PFSK-1 (cell line): ENCODE measurements around the gene JHY.

Experiments
- FOXP2 ChIP-seq: optimal IDR thresholded peaks from 2 replicates; pipeline ENCODE3; 2011; ENCODE audit warnings: borderline replicate concordance, control low read depth, inconsistent platforms; ENCODE audit not compliant: insufficient read depth; ENCODE audit errors: extremely low read length, extremely low read depth
- POLR2AphosphoS5 ChIP-seq: IDR thresholded peaks from 2 replicates; pipeline ENCODE4 v1.6.1; 2012; ENCODE audit warnings: low read depth, mild to moderate bottlenecking, control low read depth, low read length, moderate library complexity
- SIN3A ChIP-seq: IDR thresholded peaks from 2 replicates; pipeline ENCODE4 v1.6.1; 2012; ENCODE audit warnings: mild to moderate bottlenecking, low read length, moderate library complexity, borderline replicate concordance; ENCODE audit not compliant: insufficient read depth
- TAF1 ChIP-seq: IDR thresholded peaks from 2 replicates; pipeline ENCODE4 v1.6.1; 2012; ENCODE audit warnings: low read length, control low read depth, borderline replicate concordance; ENCODE audit not compliant: insufficient read depth
- TF ChIP-seq, protein P1 (sequence below), 2 experiments: IDR thresholded peaks; 2 replicates each; pipeline versions ENCODE4 v1.6.1 to v1.8.0; 2011 to 2012; ENCODE audit warnings: low read depth in 2 of 2, low read length in 2 of 2, control low read depth in 1 of 2, inconsistent platforms in 1 of 2, mild to moderate bottlenecking in 1 of 2, moderate library complexity in 1 of 2; ENCODE audit not compliant: insufficient read depth in 1 of 2

- TF ChIP-seq TAF1 = no peak
- no peak for TF ChIP-seq POLR2AphosphoS5
- TF ChIP-seq, protein P1, sequence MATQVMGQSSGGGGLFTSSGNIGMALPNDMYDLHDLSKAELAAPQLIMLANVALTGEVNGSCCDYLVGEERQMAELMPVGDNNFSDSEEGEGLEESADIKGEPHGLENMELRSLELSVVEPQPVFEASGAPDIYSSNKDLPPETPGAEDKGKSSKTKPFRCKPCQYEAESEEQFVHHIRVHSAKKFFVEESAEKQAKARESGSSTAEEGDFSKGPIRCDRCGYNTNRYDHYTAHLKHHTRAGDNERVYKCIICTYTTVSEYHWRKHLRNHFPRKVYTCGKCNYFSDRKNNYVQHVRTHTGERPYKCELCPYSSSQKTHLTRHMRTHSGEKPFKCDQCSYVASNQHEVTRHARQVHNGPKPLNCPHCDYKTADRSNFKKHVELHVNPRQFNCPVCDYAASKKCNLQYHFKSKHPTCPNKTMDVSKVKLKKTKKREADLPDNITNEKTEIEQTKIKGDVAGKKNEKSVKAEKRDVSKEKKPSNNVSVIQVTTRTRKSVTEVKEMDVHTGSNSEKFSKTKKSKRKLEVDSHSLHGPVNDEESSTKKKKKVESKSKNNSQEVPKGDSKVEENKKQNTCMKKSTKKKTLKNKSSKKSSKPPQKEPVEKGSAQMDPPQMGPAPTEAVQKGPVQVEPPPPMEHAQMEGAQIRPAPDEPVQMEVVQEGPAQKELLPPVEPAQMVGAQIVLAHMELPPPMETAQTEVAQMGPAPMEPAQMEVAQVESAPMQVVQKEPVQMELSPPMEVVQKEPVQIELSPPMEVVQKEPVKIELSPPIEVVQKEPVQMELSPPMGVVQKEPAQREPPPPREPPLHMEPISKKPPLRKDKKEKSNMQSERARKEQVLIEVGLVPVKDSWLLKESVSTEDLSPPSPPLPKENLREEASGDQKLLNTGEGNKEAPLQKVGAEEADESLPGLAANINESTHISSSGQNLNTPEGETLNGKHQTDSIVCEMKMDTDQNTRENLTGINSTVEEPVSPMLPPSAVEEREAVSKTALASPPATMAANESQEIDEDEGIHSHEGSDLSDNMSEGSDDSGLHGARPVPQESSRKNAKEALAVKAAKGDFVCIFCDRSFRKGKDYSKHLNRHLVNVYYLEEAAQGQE (IDR thresholded peaks at IDR 0.05; ENCODE audit: insufficient read depth in 1 of 2, low read depth in 2 of 2, low read length in 2 of 2) = no peak
- TF ChIP-seq SIN3A = no peak
- TF ChIP-seq FOXP2 = no peak
Measured at GRCh38 chr11:122979815-122980595, 97.4 kb downstream of the JHY start.
